ENCODE results near the gene UBR2.
"Not testable (repeated sequence)": the region's sequence is repeated elsewhere in the genome, so short reads cannot be mapped to it uniquely, and the experiment has no call there.

UBR2 gene

DNA sequence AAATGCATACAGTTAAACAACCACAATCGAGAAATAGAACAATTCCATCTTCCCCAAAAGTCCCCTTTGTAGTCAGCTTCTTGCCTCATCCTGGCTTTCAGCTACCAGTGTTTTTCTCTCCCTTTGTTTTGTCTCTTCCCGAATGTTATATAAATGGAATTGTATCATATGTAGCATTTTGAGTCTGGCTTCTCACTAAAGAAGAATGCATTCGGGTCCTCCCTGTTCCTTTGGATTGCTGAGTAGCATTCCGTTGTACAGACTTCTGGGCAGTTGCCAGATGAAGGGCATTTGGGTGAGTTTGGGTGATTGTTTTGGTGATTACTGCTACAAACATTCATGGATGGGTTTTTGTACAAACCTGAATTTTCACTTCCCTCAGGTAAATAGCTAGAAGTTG lies 130.8 kb downstream of the UBR2 start:
- DNase-seq = no peak

DNA sequence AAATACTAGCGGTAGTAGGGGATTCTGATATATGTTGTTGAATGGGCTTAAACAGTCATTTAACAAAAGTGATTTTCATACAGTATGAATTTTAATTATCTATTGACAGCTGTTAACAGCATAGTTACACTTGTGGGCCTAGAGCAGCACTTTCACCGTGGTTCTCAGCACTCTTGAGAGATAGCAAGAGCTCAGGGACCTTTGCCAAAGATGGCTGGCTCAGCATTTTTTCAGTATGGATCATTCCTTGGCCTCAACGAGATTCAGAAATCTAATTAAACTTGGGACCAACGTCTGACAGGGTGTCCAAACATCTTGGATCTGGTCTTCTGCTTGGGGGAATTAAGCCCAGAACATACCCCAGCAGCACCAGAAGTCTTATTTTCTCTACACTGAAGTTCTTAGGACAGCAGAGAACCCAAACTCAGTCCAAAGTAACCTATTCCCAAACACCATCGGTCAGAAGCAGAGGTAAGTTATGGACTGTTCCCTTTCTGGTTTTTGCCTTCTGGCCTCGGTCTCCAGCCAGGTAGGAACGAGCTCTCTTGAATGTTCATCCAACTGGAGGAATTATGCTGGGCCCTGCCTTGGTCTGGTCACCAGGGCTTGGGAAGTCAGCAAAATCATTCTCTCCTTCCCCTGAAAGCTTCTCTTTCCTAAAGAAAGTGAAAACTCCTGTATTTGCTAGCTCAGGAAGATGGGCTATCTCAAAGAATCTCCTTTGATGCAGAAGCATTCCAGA lies 132.9 kb downstream of the UBR2 start:
- DNase-seq = no peak

DNA sequence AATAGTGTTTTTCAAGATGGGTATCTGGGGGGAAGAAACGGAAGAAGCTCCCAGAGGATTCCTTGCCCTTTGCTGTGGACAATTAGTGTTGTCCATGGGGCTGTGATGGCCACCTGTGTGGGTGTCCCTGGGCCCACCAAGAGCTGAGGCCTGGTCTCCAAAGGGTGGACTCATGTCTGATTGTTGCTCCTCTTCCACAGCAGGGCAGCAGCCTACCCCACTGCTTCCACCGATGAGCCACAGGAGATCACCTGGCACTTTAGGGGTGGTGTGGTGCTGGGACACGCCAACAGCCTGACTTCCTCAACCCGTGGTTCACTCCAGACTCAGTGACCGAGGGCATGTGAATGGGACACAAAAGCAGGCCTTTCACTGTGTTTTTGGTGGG lies 133.4 kb downstream of the UBR2 start:
- no peak for DNase-seq

DNA sequence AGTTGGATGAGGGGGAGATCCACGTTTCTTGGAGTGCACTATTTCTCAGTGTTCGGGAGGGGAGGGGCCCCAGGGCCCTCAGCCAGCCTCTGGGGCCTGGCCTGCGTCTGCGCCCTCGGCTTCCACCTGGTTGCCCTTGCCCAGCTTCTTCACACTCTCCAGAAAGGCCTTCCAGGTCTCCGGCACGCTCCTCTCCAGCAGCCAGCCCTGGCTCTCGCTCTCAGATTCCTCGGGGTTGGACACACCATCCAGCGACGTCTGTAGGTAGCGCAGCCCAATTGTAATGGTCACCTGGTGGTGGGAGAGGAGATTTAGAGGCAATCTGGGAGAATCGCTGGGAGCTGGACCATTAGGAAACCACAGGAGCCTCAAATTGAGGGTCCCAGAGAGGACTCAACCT lies 134.4 kb downstream of the UBR2 start:
- DNase-seq = no peak

DNA sequence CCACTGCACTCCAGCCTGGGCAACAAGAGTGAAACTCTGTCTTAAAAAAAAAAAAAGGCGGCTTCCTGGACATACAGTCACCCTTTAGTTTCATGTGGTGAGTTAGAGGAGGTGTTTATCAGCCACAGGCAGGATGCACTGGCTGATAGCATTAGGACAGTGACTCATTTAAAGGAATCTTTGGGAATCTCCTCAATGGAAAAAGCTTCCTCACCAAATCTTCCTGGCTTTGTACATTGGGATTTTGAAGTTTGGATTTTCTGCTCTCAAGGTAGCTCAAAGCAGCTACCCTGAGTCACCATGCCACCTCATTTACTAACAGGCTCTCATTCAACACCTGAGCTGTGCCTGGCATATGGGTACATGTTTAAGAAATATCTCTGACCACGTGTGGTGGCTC lies 138.4 kb downstream of the UBR2 start:
- DNase-seq = no peak

DNA sequence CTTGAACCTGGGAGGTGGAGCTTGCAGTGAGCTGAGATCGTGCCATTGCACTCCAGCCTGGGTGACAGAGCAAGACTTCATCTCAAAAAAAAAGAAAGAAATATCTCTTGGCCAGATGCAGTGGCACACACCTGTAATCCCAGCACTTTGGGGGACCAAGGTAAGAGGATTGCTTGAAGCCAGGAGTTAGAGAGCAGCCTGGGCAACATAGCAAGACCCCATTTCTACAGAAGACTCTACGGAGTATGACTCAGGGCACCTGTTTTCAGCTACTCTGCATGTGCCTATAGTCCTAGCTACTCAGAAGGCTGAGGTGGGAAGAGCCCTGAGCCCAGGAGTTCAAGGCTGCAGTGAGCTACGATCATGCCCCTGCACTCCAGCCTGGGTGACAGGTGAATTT lies 139.0 kb downstream of the UBR2 start:
- DNase-seq = not testable (repeated sequence)

DNA sequence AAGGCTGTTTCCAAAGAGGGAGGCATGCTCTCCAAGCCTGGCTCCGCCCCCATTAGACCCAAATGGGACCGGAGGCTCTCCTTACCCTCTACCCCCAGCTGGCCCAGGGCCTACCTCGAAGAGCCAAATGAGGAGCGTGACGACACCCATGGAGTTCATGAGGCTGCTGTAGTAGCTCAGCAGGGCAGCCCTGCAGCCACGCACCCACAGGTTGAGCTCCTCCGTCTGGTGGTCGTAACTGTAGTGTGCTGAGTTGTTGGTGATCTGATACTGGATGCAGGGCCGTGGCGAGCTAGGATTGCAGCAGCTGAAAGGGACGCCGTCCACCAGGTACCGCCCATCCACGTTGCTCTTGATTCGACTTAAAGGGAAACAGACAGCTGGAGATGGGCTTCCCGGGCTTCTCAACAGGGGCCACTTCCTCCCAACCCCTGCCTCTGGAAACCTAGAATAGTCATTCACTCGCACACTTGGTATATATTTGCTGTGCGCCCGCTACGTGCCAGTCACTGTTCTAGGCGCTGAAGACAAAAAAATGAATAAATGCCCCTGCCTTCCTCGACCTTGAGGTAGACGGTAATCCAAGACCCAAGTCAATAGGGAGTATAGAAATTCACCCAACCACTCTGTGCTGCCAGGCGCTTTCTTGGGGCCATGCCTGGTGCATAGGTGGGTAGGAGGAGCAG lies 140.6 kb downstream of the UBR2 start:
- no peak for DNase-seq

DNA sequence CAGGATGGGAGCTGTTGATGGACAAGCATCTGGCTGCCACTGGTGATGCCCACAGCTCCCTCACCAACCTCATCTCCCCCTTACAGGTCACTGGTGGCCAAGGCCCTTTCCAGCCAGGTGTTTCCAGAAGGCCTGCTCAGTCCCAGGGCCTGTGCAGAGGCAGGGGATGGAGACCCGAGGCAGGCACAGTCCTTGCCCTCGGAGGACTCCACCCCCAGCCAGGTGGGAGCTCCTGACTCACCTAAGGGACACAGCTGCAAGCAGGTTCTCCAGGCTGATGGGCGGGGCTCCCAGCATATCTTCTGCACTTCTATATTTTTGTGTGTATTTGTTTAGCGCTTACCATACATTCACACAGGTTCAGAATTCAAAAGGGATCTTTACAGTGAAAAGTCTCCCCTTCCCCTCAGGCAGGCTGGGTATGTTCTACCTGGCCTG lies 141.1 kb downstream of the UBR2 start:
- DNase-seq = no peak

DNA sequence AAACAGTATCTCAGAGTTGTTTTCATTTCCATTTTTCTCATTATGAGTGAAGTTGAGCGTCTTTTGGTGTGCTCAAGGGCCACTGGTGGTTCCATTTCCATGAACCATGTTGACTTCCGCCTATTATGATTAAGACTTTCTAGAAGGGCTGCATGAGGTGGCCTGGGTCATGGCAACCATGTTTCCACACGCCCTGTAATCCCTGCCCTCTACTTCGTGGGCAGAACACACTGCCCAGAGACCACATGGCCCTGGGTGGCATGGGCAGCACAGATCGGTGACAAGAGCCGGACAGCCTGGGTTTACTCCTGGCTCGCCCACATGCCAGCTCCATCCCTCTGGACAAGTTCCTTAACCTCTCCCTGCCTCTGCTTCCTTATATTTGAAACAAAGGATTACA lies 143.8 kb downstream of the UBR2 start:
- DNase-seq = no peak

DNA sequence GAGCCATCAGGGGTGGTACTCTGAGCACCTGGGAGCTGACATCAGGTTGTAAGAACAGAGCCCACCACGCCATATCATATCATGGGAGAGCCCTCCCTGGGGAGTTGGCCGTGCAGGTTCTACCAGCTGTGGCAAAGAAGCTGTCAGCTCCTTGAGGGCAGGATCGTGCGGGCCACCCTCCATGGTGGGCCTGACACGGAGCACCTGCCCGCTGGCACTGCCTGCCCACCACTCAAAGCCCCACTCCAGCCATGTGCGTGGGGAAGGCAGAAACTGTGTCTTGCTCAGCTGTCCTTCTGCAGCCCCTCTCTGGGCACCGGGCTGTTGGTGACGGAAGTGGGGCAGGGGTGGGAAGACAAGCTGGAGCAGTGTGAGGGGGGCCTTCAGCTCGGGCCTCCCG lies 144.3 kb downstream of the UBR2 start:
- no peak for DNase-seq

DNA sequence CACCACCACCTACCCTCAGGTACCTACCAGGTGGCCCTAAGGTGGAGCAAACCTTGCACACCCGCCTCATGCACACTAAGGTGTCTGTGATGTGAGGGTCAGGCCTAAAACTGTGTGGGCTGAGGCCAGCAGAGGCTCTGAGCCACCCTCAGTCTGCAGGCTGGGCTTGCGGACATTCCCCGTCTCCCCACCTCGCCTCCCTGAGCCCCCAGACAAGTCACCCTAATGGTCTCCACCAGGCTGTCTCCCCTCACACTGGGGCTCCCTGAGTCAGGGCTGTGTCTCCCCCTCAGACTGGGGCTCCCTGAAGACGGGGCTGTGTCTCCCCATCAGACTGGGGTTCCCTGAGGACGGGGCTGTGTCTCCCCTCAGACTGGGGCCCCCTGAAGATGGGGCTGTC lies 146.0 kb downstream of the UBR2 start:
- no peak for DNase-seq

DNA sequence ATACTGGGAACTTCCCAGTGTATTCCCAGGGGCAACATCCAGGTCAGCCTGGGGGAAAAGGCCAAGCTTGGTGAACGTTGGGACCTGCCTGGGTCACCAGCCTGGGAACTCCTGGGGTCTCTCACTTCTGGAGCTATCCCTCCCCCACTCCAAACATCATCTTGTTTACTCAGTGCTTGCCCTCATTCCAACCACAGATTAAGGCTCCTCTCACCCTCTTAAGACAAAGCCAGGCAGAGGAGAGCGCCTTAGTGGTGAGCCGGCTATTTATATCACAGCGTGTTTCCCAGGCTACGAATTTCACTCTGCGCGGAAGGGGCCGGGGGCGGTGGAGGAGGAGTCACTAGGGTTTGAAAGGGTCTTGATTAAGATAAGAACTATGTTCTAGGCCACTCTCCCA lies 146.5 kb downstream of the UBR2 start:
- DNase-seq = no peak

DNA sequence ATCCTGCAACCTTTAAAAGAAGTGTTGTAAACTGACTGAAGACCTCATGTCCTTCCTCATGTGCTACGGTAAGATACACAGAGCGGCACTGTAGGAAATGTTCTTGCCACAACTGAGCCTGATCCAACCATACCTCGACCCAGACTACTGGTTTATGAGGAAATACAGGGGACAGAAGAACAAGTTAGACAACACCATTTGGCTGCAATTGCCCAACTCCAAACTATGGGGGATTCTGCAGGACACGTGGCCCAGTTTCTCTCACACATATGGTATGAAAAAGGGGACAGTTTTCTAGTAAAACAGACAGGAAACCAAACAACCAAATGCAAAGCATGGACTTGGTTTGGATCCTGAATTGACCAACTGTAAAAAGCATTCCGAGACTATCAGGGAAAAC lies 148.1 kb downstream of the UBR2 start:
- DNase-seq = no peak

DNA sequence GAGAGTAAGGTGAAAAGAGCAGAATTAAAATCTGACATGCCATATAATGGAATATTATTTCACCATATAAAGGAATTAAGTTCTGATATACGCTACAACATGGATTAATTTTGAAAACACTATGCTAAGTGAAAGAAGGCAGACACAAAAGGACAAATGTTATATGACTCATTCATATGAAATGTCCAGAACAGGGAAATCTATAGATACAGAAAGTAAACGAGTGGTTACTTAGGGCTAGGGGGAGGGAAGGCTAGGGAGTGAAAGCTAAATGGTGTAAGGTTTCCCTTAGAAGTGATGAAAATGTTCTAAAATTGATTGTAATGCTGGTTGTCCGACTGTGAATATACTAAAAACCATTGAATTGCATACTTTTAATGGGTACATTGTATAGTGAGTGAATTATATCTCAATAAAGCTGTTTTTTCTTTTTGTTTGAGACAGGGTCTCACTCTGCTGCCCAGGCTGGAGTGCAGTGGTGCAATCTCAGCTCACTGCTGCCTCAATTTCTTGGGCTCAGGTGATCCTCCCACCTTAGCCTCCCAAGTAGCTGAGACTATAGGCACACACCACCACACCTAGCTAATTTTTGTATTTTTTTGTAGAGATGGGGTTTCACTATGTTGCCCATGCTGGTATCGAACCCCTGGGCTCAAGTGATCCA lies 150.4 kb downstream of the UBR2 start:
- no peak for DNase-seq

DNA sequence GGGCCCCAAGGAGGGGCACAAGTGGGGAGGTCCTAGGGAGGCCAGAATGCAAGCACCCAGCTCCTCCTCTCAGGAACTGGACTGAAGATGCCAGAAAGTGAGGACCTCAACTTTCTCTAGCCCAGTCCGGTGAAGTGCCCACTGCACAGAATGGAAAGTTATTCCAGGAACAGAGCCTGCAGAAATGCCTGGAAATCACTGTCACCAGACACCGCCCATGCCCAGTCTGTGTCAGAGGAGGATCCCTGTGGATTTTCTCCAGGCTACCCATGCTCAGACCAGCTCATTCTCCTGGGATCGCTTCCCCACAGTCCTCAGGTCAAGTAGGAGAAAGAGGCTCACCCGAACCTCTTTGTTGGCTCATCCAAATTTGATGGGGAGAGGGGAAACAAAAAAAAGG lies 152.0 kb downstream of the UBR2 start:
- no peak for DNase-seq

DNA sequence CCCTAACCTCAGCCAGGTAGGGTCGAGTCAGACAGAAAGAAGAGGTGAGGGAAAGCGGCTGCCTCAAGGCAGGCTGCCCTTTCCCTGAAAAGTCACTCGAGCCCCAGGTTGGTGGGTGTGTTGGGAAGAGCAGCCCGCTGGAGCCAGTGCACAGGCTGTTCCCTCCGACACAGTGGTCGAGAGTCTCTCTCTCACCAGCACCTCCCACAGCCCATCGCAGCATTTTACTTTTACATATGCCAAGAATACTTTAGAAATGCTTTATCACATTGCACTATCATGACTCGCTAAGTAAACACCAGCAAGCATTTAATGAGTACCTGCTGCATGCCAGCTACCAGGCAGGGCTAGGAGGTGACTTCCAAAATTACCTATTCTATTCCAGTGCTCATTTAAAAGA lies 156.9 kb downstream of the UBR2 start:
- no peak for DNase-seq

DNA sequence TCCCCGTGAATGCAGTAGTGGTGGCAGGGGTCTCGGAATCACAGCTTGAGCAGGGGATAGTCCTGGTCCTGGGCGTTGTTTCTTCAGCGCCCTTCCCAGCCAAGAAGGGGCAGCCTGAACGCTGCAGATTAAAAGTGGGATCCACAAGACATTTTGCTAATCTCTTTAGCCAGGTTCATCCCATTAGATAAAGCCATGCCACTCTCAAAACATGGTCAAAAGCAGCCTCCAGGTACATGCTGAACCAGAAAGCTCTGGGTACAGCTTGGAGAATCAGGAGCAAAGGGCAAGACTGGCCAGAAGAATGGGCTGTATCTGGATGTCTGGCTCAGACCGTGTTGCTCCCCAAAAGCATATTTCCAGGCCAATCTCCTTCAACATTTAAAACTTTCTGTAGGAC lies 158.7 kb downstream of the UBR2 start, which contains the start of gene PRPH2:
PRPH2 (minus strand) TSS at position 101 of the 400 bp plus-strand sequence. CDS start 263 bp downstream, outside the sequence.
- no peak for DNase-seq

DNA sequence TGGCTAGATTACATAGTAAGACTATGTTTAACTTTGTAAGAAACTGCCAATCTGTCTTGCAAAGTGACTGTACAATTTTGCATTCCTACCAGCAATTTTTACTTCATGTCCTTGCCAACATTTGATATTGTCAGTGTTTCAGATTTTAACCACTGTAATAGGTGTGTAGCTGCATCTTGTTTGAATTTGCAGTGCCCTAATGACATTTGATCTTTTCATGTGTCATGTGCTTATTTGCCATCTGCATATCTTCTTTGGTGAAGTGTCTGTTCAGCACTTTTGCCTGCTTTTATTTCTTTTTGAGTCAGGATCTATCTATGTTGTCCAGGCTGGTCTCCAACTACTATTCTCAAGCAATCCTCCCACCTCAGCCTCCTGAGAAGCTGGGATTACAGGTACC lies 161.0 kb downstream of the UBR2 start:
- no peak for DNase-seq

DNA sequence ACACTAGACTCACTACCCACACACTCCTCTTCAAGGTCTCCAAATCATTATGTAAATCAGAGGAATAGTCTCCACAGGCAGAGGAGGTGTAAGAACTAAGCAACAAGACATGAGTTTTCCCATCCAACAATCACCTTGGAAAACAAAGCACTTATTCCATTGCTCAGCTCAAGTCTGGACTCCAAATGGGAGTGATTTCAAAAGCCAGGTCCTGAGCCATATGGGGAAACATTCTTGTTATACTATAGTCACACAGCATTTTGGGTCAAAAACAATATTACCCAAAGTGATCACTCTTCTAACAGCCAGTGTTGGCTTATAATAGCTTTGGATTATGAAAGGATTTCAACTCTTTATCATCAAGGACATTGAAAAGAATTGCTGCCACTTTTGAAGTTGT lies 162.2 kb downstream of the UBR2 start:
- DNase-seq = no peak

DNA sequence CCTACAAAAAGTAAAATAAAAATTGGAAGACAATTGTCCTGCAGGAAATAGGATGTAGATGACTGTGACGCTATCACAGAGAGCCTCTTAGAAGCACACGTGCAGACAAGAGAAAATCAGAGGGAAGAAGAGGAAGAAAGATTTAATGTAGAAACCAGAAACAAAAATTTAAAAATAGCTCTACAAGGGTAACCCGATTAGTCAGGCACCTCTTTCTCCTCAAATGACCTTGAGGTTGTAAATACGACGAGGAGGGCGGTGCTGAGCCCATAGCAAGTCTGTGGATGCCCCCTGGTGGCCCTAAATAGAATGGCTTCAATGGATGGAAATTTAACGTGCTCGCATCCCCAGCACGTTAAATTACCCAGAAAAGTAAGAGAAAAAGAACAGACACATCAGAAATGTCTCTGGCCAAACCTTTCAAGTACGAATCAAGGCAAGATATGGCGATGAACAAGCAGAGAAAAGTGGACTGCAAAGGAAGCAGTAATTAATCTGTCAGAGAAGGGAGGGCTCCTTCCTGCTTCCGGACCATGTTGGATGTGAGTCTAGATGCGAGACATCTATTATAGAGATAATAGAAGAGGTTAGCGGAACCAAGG lies 162.8 kb downstream of the UBR2 start:
- peak; percentile 29 for DNase-seq

DNA sequence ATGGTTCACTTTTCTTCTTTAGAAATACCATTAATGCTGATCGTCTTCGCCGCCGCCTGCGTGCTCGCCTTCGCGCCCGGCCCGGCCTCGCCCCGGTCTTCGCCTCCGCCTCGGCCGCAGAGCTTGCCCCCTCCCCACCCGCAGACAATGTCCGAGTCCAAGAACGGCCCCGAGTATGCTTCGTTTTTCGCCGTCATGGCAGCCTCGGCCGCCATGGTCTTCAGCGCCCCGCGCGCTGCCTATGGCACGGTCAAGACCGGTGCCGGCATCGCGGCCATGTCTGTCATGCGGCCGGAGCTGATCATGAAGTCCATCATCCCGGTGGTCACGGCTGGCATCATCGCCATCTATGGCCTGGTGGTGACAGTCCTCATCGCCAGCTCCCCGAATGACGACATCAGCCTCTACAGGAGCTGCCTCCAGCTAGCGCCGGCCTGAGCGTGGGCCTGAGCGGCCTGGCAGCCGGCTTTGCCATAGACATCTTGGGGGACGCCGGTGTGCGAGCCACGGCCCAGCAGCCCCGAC lies 163.3 kb downstream of the UBR2 start:
- DNase-seq = no peak

DNA sequence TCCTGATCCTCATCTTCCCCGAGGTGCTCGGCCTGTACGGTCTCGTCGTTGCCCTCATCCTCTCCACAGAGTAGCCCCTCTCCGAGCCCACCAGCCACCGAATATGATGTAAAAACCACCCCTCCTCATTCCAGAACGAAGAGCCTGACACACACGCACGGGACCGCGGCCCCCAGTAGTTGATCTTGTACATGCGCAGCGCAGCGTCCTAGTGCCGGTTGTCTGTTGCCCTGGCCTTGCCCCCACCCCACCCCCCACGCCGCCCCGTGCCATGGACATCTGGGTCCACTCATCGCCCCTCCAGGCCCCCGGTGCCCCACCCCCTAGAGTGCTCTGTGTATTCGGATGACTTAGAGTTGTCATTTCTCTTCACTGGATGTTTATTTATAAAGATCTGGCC lies 163.8 kb downstream of the UBR2 start:
- DNase-seq = no peak

DNA sequence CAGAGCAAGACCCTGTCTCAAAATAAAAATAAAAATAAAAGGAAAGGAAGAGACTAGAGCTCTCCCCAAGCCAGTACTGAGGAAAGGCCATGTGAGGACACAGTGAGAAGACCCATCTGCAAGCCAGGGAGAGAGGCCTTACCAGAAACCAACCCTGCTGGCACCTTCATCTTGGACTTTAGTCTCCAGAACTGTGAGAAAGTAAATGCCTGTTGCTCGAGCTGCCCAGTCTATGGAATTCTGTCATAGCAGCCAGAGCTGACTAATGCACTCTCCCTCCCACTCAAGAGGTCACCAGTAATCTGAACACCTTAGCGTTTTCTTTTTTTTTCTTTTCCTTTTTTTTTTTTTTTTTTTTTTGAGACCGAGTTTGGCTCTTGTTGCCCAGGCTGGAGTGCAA lies 165.9 kb downstream of the UBR2 start:
- DNase-seq = no peak
